UCSD-AML1 (cell line): ENCODE results near the gene ENTR1.

Experiments
- DNase-seq: peaks from one replicate; lab custom pipeline; 2025; ENCODE audit not compliant: unreplicated experiment; lab: John Stamatoyannopoulos, UW

Gene ENTR1

DNA sequence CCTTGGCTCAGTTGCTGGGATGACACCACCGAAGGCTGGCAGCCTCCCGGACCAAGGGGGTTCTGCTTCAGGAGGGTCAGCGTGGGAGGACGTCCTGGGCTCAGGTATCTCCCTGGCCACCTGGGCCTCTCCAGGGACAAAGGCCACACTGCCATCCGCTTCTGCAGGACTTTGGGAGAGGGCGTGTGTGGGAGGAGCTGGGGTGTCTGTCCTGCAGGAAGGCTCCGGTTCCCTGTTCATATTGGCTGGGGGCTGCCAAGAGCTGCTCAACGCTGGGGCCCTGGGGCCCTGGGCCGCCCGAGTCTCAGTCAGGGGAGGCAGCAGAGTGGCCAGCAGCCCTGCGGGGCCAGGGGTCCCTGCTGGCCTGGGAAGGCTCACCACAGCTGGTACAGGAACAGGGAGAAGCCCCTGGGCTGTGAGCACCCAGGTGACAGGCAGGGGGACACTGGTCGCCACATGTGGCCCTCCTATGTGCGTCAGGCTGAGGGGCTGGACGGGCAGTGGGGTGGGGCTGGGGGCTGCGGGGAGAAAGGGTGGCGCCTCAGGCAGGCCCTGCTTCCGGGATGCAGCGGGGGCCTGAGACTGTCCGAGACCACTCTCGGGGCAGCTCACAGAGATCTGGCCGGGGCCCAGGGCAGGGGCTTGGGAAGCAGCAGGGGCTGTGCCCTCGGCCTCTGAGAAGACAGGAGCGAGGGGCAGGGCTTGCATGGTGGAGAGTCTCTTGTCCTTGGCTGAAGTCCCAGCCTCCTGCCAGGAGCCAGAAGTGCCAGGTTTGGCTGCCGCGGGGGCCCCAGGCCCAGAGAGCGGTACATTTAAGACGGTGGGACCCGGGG, 32.0 kb downstream of the ENTR1 start:
- DNase-seq: no peak

- DNase-seq: no peak
Observed at GRCh38 chr9:136377341-136378169, 32.9 kb downstream of the ENTR1 start.

GRCh38 chr9:136376457-136376856, 34.0 kb downstream of the ENTR1 start:
- no peak for DNase-seq

GRCh38 chr9:136375096-136375495, 35.3 kb downstream of the ENTR1 start:
- DNase-seq: no peak

DNA sequence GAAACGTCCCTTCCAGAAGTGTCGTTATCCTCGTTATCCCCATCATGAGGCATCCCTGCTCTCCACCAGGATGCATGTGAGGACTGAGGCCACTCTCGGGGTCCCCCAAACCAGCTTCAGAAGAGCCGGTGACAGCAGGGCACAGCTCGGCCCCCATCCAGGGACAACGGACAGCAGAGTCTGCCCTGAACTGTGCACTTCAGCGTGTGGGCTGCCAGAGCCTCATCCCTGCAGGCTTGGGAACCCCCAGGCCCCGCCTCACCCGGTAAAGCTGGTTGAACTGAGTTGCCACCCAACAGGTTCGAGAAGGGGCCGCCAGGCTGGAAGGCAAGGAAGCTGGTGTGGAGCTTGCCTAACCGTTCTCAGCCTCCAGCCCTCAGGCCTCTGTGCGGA, 36.2 kb downstream of the ENTR1 start:
- DNase-seq: no peak

GRCh38 chr9:136373300-136374182, 36.9 kb downstream of the ENTR1 start, which contains the start of gene CARD9:
TSS of gene CARD9 (minus strand) at chr9:136373669. CDS start at chr9:136372078, 1,591 bp downstream.
- DNase-seq: peak; percentile 80

GRCh38 chr9:136372561-136373299, 37.7 kb downstream of the ENTR1 start:
- DNase-seq: peak; percentile 78

DNA sequence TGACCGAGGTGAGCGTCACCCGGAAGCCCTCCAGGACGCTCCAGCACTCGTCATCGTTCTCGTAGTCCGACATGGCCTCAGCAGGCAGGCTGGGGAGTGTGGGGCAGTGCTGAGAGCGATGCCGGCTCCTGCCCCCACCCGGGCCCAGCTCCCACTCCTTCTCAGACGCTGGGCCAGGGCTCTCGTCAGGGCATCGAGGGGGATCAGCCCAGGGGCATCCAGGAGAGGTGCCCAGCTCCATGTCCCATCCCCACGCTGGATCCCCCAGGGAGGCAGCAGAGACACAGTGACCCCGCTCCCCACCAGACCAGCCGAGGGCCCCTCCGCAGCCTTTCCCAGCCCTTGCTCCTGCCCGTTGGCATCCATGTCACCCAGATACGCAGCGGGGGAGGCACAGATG, 38.4 kb downstream of the ENTR1 start:
- DNase-seq: no peak

DNA sequence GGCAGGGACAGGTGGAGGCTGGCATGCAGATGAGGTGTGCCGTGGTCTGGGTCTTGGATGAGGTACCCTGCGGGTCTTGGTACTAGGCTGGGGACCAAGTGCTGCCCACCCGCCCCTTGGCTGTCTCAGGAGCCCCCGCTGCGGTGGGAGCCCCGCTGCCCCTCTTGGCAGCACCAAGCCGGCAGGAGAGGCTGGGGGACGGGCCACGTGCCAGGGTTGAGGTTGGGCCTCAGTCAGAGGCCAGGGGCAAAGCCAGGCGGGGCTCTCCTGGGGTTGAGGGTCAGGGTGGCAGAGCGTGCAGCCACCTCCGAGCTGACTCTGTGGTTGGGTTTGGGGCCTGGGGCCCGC, 38.9 kb downstream of the ENTR1 start:
- DNase-seq: no peak

GRCh38 chr9:136370687-136371532, 39.5 kb downstream of the ENTR1 start:
- no peak for DNase-seq

GRCh38 chr9:136370037-136370436, 40.4 kb downstream of the ENTR1 start:
- no peak for DNase-seq

- no peak for DNase-seq
Observed at GRCh38 chr9:136368190-136368589, 42.2 kb downstream of the ENTR1 start.

DNA sequence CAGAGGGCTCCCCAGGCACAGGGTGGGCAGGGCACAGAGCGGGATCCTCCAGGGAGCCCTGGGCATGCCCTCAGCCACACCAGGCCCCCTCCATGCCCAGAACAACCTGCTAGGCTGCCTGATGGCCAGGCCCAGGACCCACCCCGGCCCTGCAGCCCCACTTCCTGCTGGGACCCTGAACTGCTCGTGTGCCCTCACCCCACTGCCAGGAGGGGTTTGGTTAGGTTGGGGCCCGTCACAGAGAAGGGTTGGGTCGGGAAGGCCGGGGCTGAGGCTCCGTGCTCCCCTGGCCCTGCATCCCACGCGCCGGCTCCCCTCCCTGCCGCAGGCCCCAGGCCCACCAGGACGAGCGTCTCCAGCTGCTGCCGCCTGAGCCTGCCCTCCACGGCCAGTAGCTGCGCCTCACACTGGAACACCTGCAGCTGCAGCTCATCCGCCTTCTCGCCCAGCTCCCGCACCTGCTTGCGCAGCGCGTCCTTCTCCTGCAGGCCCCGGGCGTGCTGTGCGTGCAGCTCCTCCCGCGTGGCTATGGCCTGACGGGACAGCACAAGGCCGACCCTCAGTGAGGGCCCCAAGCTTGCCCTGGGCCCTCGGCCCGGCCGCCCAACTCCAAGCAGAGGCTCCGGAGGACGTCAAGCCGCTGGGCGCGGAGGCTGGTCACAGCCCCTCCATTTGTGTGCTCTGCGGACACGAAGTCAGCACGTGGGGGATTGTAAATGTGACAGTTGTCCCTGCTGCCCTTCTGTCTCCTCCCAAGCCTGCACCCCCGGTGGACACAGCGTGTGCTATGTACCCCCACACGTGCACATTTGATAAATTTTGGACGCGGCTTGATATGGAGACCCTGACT, 42.9 kb downstream of the ENTR1 start:
- DNase-seq: no peak

DNA sequence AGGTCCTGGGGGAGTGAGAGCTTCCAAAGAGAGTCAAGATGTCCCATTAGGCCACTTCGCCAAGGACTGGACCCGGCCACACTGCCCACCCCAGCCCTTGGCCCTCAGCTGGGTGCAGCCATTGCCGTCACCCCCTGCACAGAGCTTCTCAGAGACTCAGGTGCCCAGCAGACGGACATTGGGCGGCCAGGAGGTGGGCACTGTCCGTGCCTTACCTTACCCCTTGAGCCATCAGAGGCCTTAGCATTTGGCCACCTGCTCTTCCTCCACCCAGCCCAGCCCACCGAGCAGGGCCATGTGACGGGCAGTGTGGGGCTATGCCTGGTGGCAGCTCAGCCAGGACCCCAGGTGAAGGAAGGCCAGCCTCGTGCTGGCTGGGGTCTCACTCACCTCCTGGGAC, 43.6 kb downstream of the ENTR1 start:
- DNase-seq: no peak

- DNase-seq: peak; percentile 21
Observed at GRCh38 chr9:136365775-136366222, 44.6 kb downstream of the ENTR1 start.

DNA sequence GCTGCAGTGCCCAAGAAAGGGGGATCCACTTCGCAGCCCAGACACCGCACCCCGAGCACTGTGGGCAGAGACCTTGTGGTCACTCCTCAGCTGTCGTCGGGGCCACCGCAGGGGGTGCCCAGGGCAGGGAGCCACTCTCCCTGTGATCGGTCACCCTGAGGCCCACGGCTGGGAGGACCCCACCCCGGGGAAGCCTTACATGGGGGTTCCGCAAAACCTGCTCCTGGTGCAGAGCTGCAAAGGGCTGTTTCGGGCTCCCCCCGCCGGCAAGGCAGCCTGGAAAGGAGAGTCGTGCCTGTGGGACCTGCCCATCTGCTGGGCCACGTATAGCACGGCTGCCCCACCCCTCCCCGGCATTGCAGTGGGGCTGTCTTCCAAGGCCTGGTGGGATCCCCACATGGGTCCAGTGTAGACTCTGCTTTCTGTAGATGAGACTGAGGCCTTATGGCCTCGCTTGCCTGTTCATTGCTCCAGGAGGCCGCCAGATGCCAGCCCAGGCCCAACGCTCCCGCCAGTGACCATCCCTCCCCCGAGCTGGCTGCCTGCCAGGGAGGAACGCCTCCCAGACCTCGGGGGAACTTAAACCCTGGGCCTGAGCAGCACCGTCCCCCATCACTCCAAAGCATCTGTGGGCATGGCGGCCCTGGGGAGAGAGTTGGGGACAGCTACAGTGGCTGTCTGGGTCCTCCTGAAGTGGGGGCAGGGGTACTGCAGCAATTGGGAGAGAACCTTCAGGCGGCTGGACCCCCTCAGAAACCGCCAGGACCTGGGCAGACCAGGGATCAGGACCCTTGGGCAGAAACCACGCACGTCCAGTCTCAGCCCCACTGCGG, 45.3 kb downstream of the ENTR1 start:
- DNase-seq: no peak

DNA sequence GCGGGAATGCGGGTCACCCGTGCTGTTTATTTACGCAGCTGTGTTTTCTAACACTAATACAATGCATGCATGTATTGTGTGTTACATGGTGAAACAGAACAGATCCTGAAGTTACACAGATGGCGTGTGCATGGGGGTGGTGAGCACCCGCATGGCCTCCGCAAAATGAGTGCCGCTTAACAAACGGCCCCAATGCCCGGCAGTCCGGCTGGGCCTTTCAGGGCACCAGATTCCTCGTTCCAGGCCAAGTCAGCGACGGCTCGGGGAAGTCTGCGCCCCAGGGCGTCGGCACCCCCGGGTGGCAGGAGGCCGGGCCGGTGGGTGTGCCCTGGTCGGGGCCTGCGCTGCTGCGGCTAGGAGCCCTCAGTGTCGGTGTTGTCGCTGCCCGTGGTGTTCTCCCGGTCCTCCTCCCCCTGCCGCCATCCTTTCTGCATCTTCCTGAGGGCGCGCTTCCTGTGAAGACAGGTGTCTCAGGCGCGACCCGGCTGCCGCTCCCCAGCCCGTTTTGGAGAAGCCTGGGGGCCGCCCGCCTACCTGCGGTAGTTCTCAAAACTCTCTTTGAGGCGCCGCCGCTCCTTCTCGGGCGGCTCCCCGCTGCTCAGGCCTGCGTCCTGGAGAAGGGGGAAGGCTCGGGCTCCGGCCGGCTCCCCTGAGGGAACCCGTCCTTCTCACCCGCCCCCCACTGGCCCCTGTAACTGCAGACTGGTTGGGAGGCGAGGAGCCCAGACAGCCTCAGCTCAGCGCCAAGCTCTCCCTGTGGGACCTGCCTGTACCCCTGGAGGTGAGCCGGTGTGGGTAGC, 46.3 kb downstream of the ENTR1 start:
- no peak for DNase-seq
